Lung (tissue), 12 donors: ENCODE results near the gene LACRT. TPM values are rescaled to one million over a fixed set of nuclear protein-coding genes. Genes with fewer than 3 reads are reported as not detected.

Experiments used
- ATAC-seq: fragments of 200-7000 bp; cut with Tn5 transposase; one replicate; pipeline ENCODE4 v1.9.1; 2020; ENCODE audit warnings: moderate number of reproducible peaks; ENCODE audit not compliant: insufficient read depth, low FRiP score
- DNase-seq, 3 donors: peaks; one replicate each; pipeline ENCODE4 v3.0.0-alpha.2; 2013 to 2017
- H3K27ac ChIP-seq, 2 donors: one replicate each; pipeline ENCODE4 v1.5.1; 2013; ENCODE audit warnings: mild to moderate bottlenecking in 2 of 2, moderate library complexity in 2 of 2, control low read depth in 1 of 2, inconsistent platforms in 1 of 2, low read depth in 1 of 2, low read length in 1 of 2
- H3K27me3 ChIP-seq, 3 donors: one replicate each; pipeline ENCODE4 v1.5.1; 2013; ENCODE audit warnings: low read length in 2 of 3; ENCODE audit not compliant: control insufficient read depth in 3 of 3, insufficient read depth in 3 of 3
- H3K36me3 ChIP-seq, 4 donors: one replicate each; pipeline ENCODE4 v1.5.1; 2013; ENCODE audit warnings: low read length in 4 of 4, mild to moderate bottlenecking in 1 of 4, moderate library complexity in 1 of 4; ENCODE audit not compliant: control insufficient read depth in 4 of 4, insufficient read depth in 4 of 4
- H3K4me1 ChIP-seq, 5 donors: one replicate each; pipeline ENCODE4 v1.5.1; 2013; ENCODE audit warnings: low read length in 5 of 5, mild to moderate bottlenecking in 2 of 5, moderate library complexity in 1 of 5; ENCODE audit not compliant: control insufficient read depth in 5 of 5, insufficient read depth in 5 of 5
- H3K4me3 ChIP-seq: one replicate; pipeline ENCODE4 v1.5.1; 2013; ENCODE audit warnings: mild to moderate bottlenecking, control low read depth, moderate library complexity
- H3K9ac ChIP-seq, 2 donors: one replicate each; pipeline ENCODE4 v1.5.1; 2013; ENCODE audit warnings: low read length in 2 of 2, control low read depth in 1 of 2; ENCODE audit not compliant: insufficient read depth in 1 of 2
- H3K9me3 ChIP-seq, 4 donors: one replicate each; pipeline ENCODE4 v1.5.1; 2013; ENCODE audit warnings: low read length in 3 of 4, mild to moderate bottlenecking in 1 of 4, moderate library complexity in 1 of 4; ENCODE audit not compliant: control insufficient read depth in 4 of 4, insufficient read depth in 3 of 4
- CTCF ChIP-seq: IDR thresholded peaks from 2 replicates; pipeline ENCODE4 v1.5.1; 2012; ENCODE audit warnings: mild to moderate bottlenecking; ENCODE audit errors: control extremely low read depth, extremely low read depth
- WGBS, 2 donors: extraction: QIAGEN DNeasy Blood & Tissue Kit; methylation state at CpG; one replicate each; pipeline ENCODE4 v1.1.7; 2013; 5-methylcytosine and 5-hydroxymethylcytosine counted together
- polyA plus RNA-seq, 2 donors: library from polyadenylated mRNA; stranded (reverse); fragments of 200-250 nt; gene quantifications; one replicate each; pipeline ENCODE4 v1.2.1, GENCODE V29; 2013
- total RNA-seq, 2 donors: library from RNA; depleted of rRNA in 1 of 2; stranded (reverse); fragments of >200 nt in 1 of 2; gene quantifications; one replicate each; pipeline ENCODE4 v1.2.1, GENCODE V29; 2014 to 2021
- donor health status: control.
- donor health status: control.
- donor health status: Bipolar disorder and iron deficiency.
- donor health status: healthy.
- donor health status: DM: yes; HTN: yes; CAD: no.

Gene LACRT
- total and polyA plus RNA-seq, 4 donors, result not detected

GRCh38 chr12:54586620-54587019 is 48.1 kb downstream of the LACRT start:
- Histone ChIP-seq H3K4me3 (no peak overlapping the region), H3K9ac (no peak overlapping the region), H3K27me3 (peaks cover 0 to 36% (median 21%) of the 10 kb centered on the region in 3 donors), H3K4me1 (peaks cover 0 to 12% (median 9%) of the 10 kb centered on the region in 5 donors), H3K36me3 (no peaks in the 10 kb centered on the region), H3K27ac (no peak overlapping the region), H3K9me3 (no peaks in the 10 kb centered on the region)
- TF ChIP-seq CTCF, result no peak
- 82 to 91% methylated on average over 2 of the region's 2 CpGs for WGBS, 2 donors
- ATAC-seq, result no peak
- DNase-seq, result no peak

- no peak overlapping the region for H3K27ac ChIP-seq
- WGBS, 2 donors, result 82 to 91% methylated on average over 2 of the region's 2 CpGs
- H3K4me1 ChIP-seq, result peaks cover 0 to 12% (median 9%) of the 10 kb centered on the region in 5 donors
- no peaks in the 10 kb centered on the region for H3K36me3 ChIP-seq
- H3K9me3 ChIP-seq, result no peaks in the 10 kb centered on the region
- H3K9ac ChIP-seq, result no peak overlapping the region
- no peak overlapping the region for H3K4me3 ChIP-seq
- ATAC-seq (no peak), DNase-seq (no peak)
- TF ChIP-seq CTCF, result no peak
- peaks cover 0 to 26% (median 21%) of the 10 kb centered on the region in 3 donors for H3K27me3 ChIP-seq
These were observed 49.5 kb downstream of the LACRT start for GRCh38 chr12:54585243-54585642.

GRCh38 chr12:54584128-54584527 is 50.6 kb downstream of the LACRT start:
- peaks cover 0 to 18% (median 15%) of the 10 kb centered on the region in 3 donors for H3K27me3 ChIP-seq
- no peak overlapping the region for H3K27ac ChIP-seq
- WGBS, 2 donors, result 62 to 66% methylated on average over 9 of the region's 9 CpGs
- no peaks in the 10 kb centered on the region for H3K9me3 ChIP-seq
- H3K36me3 ChIP-seq, result no peaks in the 10 kb centered on the region
- no peak for TF ChIP-seq CTCF
- H3K4me3 ChIP-seq, result no peak overlapping the region
- no peak overlapping the region for H3K9ac ChIP-seq
- no peak for ATAC-seq
- DNase-seq, result no peak
- H3K4me1 ChIP-seq, result peaks cover 0 to 12% (median 9%) of the 10 kb centered on the region in 5 donors

- Histone ChIP-seq H3K4me3 (no peak overlapping the region), H3K27me3 (peaks cover 0 to 14% (median 11%) of the 10 kb centered on the region in 3 donors), H3K27ac (no peak overlapping the region), H3K36me3 (no peaks in the 10 kb centered on the region), H3K9me3 (no peaks in the 10 kb centered on the region), H3K9ac (no peak overlapping the region), H3K4me1 (peaks cover 0 to 12% (median 9%) of the 10 kb centered on the region in 5 donors)
- DNase-seq (no peak), ATAC-seq (no peak)
- no peak for TF ChIP-seq CTCF
- 61 to 71% methylated on average over 4 of the region's 4 CpGs for WGBS, 2 donors
These were observed 51.0 kb downstream of the LACRT start for GRCh38 chr12:54583726-54584125.
